Stimulated activated CD4-positive, alpha-beta T cell treated with anti-CD3 and anti-CD28 coated beads, Interleukin-15, amount 100 ng/mL, for 48 hours (primary cell): ENCODE results near the gene CHRNA1.

Experiments used
- DNase-seq, 2 donors: peaks; one replicate each; pipeline ENCODE4 v3.0.0-alpha.2; 2020; ENCODE audit warnings: low read depth in 2 of 2

Gene CHRNA1

GRCh38 chr2:174760845-174761473, 3.3 kb downstream of the CHRNA1 start:
- no peak for DNase-seq

- DNase-seq = no peak
Observed at GRCh38 chr2:174759381-174760065, 4.7 kb downstream of the CHRNA1 start.

- DNase-seq = no peak
Observed at GRCh38 chr2:174756743-174757142, 7.5 kb downstream of the CHRNA1 start.

GRCh38 chr2:174753038-174753633, 11.1 kb downstream of the CHRNA1 start:
- DNase-seq = no peak

GRCh38 chr2:174752403-174753037, 11.8 kb downstream of the CHRNA1 start:
- no peak for DNase-seq

- DNase-seq = no peak
Observed at GRCh38 chr2:174750923-174751441, 13.3 kb downstream of the CHRNA1 start.

- DNase-seq = no peak
Observed at GRCh38 chr2:174749793-174750192, 14.5 kb downstream of the CHRNA1 start.

GRCh38 chr2:174748948-174749347, 15.3 kb downstream of the CHRNA1 start:
- DNase-seq = peak; percentile 26 to 64

- no peak for DNase-seq
Observed at GRCh38 chr2:174745142-174745541, 19.1 kb downstream of the CHRNA1 start.

GRCh38 chr2:174744111-174744510, 20.2 kb downstream of the CHRNA1 start:
- DNase-seq = no peak

GRCh38 chr2:174740721-174741120, 23.6 kb downstream of the CHRNA1 start:
- DNase-seq = no peak

- DNase-seq = no peak
Observed at GRCh38 chr2:174738841-174739240, 25.4 kb downstream of the CHRNA1 start.

GRCh38 chr2:174731546-174731945, 32.7 kb downstream of the CHRNA1 start:
- DNase-seq = no peak

GRCh38 chr2:174730698-174731018, 33.6 kb downstream of the CHRNA1 start:
- DNase-seq = no peak

GRCh38 chr2:174729797-174730697, 34.2 kb downstream of the CHRNA1 start:
- DNase-seq = peak; percentile 35 to 40

- no peak for DNase-seq
Observed at GRCh38 chr2:174728096-174728495, 36.2 kb downstream of the CHRNA1 start.

GRCh38 chr2:174726212-174726611, 38.1 kb downstream of the CHRNA1 start:
- DNase-seq = no peak

GRCh38 chr2:174722942-174723592, 41.2 kb downstream of the CHRNA1 start:
- DNase-seq = no peak

GRCh38 chr2:174719016-174719415, 45.3 kb downstream of the CHRNA1 start:
- no peak for DNase-seq

GRCh38 chr2:174718591-174718990, 45.7 kb downstream of the CHRNA1 start:
- DNase-seq = no peak

- DNase-seq = no peak
Observed at GRCh38 chr2:174717916-174718315, 46.4 kb downstream of the CHRNA1 start.
